Astrocyte (in vitro differentiated cells and primary cell): ENCODE data around the gene DISP3. TPM values are rescaled to one million over a fixed set of nuclear protein-coding genes. Genes with fewer than 3 reads are reported as not detected.

ENCODE experiments used
- DNase-seq: peaks from one replicate; pipeline ENCODE4 v3.0.0-alpha.2; 2010; ENCODE audit warnings: low read depth
- FAIRE-seq: peaks from 2 replicates; lab custom pipeline; 2011; peaks lifted over from hg19 to GRCh38; lab: Jason Lieb, UNC
- H2AFZ ChIP-seq: 2 replicates; pipeline ENCODE4 v1.6.0; 2012; ENCODE audit warnings: low read depth, low read length, inconsistent platforms
- H3K27ac ChIP-seq: 2 replicates; pipeline ENCODE4 v1.5.1; 2011; ENCODE audit warnings: low read depth, low read length, inconsistent platforms
- H3K27me3 ChIP-seq: 2 replicates; pipeline ENCODE4 v1.6.0; 2011; ENCODE audit warnings: low read length, inconsistent platforms; ENCODE audit not compliant: insufficient read depth
- H3K36me3 ChIP-seq: 2 replicates; pipeline ENCODE4 v1.5.1; 2011; ENCODE audit warnings: low read length, inconsistent platforms; ENCODE audit not compliant: insufficient read depth
- H3K4me1 ChIP-seq: 2 replicates; pipeline ENCODE4 v1.5.1; 2011; ENCODE audit warnings: low read length, inconsistent platforms; ENCODE audit not compliant: insufficient read depth
- H3K4me2 ChIP-seq: 2 replicates; pipeline ENCODE4 v1.6.0; 2012; ENCODE audit warnings: low read length, inconsistent platforms
- H3K4me3 ChIP-seq: 2 replicates; pipeline ENCODE4 v1.5.1; 2011; ENCODE audit warnings: low read depth, mild to moderate bottlenecking, low read length, inconsistent platforms; ENCODE audit not compliant: insufficient read depth
- H3K79me2 ChIP-seq: 2 replicates; pipeline ENCODE4 v1.6.0; 2012; ENCODE audit warnings: mild to moderate bottlenecking, low read length, inconsistent platforms; ENCODE audit not compliant: insufficient read depth
- H3K9ac ChIP-seq: 2 replicates; pipeline ENCODE4 v1.6.0; 2012; ENCODE audit warnings: mild to moderate bottlenecking, low read length, inconsistent platforms
- H3K9me3 ChIP-seq: 2 replicates; pipeline ENCODE4 v1.5.1; 2012; ENCODE audit warnings: low read depth, mild to moderate bottlenecking, low read length, inconsistent platforms; ENCODE audit not compliant: insufficient read depth
- H4K20me1 ChIP-seq: 2 replicates; pipeline ENCODE4 v1.6.0; 2012; ENCODE audit warnings: low read length, inconsistent platforms; ENCODE audit not compliant: insufficient read depth
- H3K27ac Mint-ChIP-seq: one replicate; pipeline ENCODE4 v1.8.0; 2021; ENCODE audit warnings: mild to moderate bottlenecking, mixed read lengths; ENCODE audit not compliant: unreplicated experiment
- H3K27me3 Mint-ChIP-seq: one replicate; pipeline ENCODE4 v1.8.0; 2021; ENCODE audit warnings: low read depth, mixed read lengths; ENCODE audit not compliant: unreplicated experiment
- H3K36me3 Mint-ChIP-seq: one replicate; pipeline ENCODE4 v1.8.0; 2021; ENCODE audit warnings: low read depth, mixed read lengths; ENCODE audit not compliant: unreplicated experiment
- H3K4me1 Mint-ChIP-seq: one replicate; pipeline ENCODE4 v1.8.0; 2021; ENCODE audit warnings: low read depth, mixed read lengths; ENCODE audit not compliant: unreplicated experiment
- H3K4me3 Mint-ChIP-seq: one replicate; pipeline ENCODE4 v1.8.0; 2021; ENCODE audit warnings: mild to moderate bottlenecking, moderate library complexity, mixed read lengths; ENCODE audit not compliant: unreplicated experiment
- H3K9me3 Mint-ChIP-seq: one replicate; pipeline ENCODE4 v1.8.0; 2021; ENCODE audit warnings: mild to moderate bottlenecking, mixed read lengths; ENCODE audit not compliant: unreplicated experiment
- CTCF ChIP-seq: IDR thresholded peaks from 2 replicates; pipeline ENCODE4 v1.5.1; 2011; ENCODE audit warnings: low read depth, mild to moderate bottlenecking, inconsistent platforms, low read length, moderate library complexity; ENCODE audit not compliant: insufficient read depth
- EZH2 ChIP-seq: IDR thresholded peaks from 2 replicates; pipeline ENCODE4 v1.6.1; 2012; ENCODE audit warnings: mild to moderate bottlenecking, low read length, inconsistent platforms; ENCODE audit not compliant: insufficient read depth
- total RNA-seq: library from RNA; stranded (reverse); gene quantifications from 2 replicates; pipeline ENCODE4 v1.2.1, GENCODE V29; 2021

Gene DISP3
- total RNA-seq, 1 donor from 2014 or later, result 0.32 TPM

GRCh38 chr1:11533790-11534787, 55.1 kb downstream of the DISP3 start:
- H3K27ac Mint-ChIP-seq, result no peak overlapping the region
- H3K4me1 Mint-ChIP-seq, result no peaks in the 10 kb centered on the region
- FAIRE-seq (no peak), DNase-seq (no peak)
- TF ChIP-seq CTCF, result no peak
- TF ChIP-seq EZH2, result no peak
- H3K27me3 Mint-ChIP-seq, result peaks cover 43% of the 10 kb centered on the region
- Histone ChIP-seq H3K4me3 (no peak overlapping the region), H3K27ac (no peak overlapping the region), H3K9ac (no peak overlapping the region), H3K36me3 (no peaks in the 10 kb centered on the region), H3K27me3 (no peaks in the 10 kb centered on the region), H3K4me1 (no peaks in the 10 kb centered on the region), H3K9me3 (no peaks in the 10 kb centered on the region), H2AFZ (no peak overlapping the region), H3K4me2 (no peak overlapping the region), H3K79me2 (no peaks in the 10 kb centered on the region), H4K20me1 (no peaks in the 10 kb centered on the region)
- H3K4me3 Mint-ChIP-seq, result no peak overlapping the region
- H3K36me3 Mint-ChIP-seq, result no peaks in the 10 kb centered on the region
- H3K9me3 Mint-ChIP-seq, result no peaks in the 10 kb centered on the region

- H3K27me3 ChIP-seq, result no peaks in the 10 kb centered on the region
- Mint-ChIP-seq H3K4me1 (no peaks in the 10 kb centered on the region), H3K36me3 (no peaks in the 10 kb centered on the region), H3K27ac (no peak overlapping the region), H3K27me3 (peaks cover 44% of the 10 kb centered on the region), H3K9me3 (no peaks in the 10 kb centered on the region), H3K4me3 (no peak overlapping the region)
- H3K9ac ChIP-seq, result no peak overlapping the region
- no peaks in the 10 kb centered on the region for H3K79me2 ChIP-seq
- TF ChIP-seq EZH2, result no peak
- no peak for TF ChIP-seq CTCF
- H3K36me3 ChIP-seq, result no peaks in the 10 kb centered on the region
- H3K4me3 ChIP-seq, result no peak overlapping the region
- H3K4me1 ChIP-seq, result no peaks in the 10 kb centered on the region
- no peak overlapping the region for H3K27ac ChIP-seq
- no peak overlapping the region for H2AFZ ChIP-seq
- no peaks in the 10 kb centered on the region for H3K9me3 ChIP-seq
- DNase-seq (no peak), FAIRE-seq (no peak)
- no peaks in the 10 kb centered on the region for H4K20me1 ChIP-seq
- no peak overlapping the region for H3K4me2 ChIP-seq
Observed at GRCh38 chr1:11534846-11535245, 55.9 kb downstream of the DISP3 start.

- Mint-ChIP-seq H3K4me1 (no peaks in the 10 kb centered on the region), H3K27me3 (peaks cover 46% of the 10 kb centered on the region), H3K4me3 (no peak overlapping the region), H3K36me3 (no peaks in the 10 kb centered on the region), H3K27ac (no peak overlapping the region), H3K9me3 (no peaks in the 10 kb centered on the region)
- Histone ChIP-seq H3K4me3 (no peak overlapping the region), H3K4me2 (no peak overlapping the region), H3K36me3 (no peaks in the 10 kb centered on the region), H4K20me1 (no peaks in the 10 kb centered on the region), H3K4me1 (no peaks in the 10 kb centered on the region), H3K9me3 (no peaks in the 10 kb centered on the region), H3K79me2 (no peaks in the 10 kb centered on the region), H3K9ac (no peak overlapping the region), H3K27ac (no peak overlapping the region), H2AFZ (no peak overlapping the region), H3K27me3 (no peaks in the 10 kb centered on the region)
- FAIRE-seq, result no peak
- no peak for TF ChIP-seq CTCF
- TF ChIP-seq EZH2, result no peak
- no peak for DNase-seq
Observed at GRCh38 chr1:11535316-11535715, 56.4 kb downstream of the DISP3 start.
